HFF-Myc (cell line): ENCODE results near the gene SLC44A3.

Experiments used
- DNase-seq: peaks from one replicate; pipeline ENCODE4 v3.0.0-alpha.2; 2011; ENCODE audit warnings: low read depth; ENCODE audit errors: extremely low read depth
- H3K4me3 ChIP-seq: replicated peaks from 2 replicates; pipeline ENCODE4 v1.5.1; 2011; ENCODE audit warnings: low read depth, mild to moderate bottlenecking, control low read depth, low read length
- CTCF ChIP-seq: IDR thresholded peaks from 2 replicates; pipeline ENCODE4 v1.5.1; 2012; ENCODE audit warnings: mild to moderate bottlenecking, low read depth, low read length, control low read depth; ENCODE audit errors: missing control alignments

SLC44A3 gene

GRCh38 chr1:94798462-94798861 lies 21.7 kb upstream of the SLC44A3 start:
- H3K4me3 ChIP-seq, result no peak overlapping the region
- no peak for TF ChIP-seq CTCF
- DNase-seq, result no peak

- no peak overlapping the region for H3K4me3 ChIP-seq
- TF ChIP-seq CTCF, result no peak
- no peak for DNase-seq
These were observed 21.0 kb upstream of the SLC44A3 start for GRCh38 chr1:94799206-94799605.

- peak overlapping the region; percentile 15; the same call in 1 of the 2 replicates for H3K4me3 ChIP-seq
- DNase-seq, result peak; percentile 72
These were observed 18.1 kb upstream of the SLC44A3 start for GRCh38 chr1:94801919-94802546.

DNA sequence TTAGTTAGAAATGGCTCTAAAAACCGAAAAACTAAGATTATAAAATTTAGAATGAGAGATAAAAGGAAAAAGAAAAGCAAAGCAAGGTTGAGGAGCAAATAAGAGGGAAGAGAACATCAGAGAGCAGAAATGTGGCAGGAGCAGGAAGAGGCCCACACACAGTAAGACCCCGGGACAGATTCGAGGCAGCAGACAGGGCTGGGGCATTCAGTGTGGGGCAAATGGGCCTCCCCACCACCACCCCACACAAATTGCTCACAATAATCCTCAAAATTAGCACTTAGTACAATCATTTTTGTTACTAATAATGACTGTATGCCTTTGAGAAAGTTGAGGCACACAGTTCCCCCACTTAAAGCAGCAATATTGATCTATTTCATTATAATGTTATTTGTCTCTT lies 17.1 kb upstream of the SLC44A3 start:
- no peak for TF ChIP-seq CTCF
- H3K4me3 ChIP-seq, result no peak overlapping the region
- no peak for DNase-seq

More at GRCh38 chr1:94801919-94802546, 18.1 kb upstream of the SLC44A3 start:
- TF ChIP-seq CTCF, result peak; percentile 46

DNA sequence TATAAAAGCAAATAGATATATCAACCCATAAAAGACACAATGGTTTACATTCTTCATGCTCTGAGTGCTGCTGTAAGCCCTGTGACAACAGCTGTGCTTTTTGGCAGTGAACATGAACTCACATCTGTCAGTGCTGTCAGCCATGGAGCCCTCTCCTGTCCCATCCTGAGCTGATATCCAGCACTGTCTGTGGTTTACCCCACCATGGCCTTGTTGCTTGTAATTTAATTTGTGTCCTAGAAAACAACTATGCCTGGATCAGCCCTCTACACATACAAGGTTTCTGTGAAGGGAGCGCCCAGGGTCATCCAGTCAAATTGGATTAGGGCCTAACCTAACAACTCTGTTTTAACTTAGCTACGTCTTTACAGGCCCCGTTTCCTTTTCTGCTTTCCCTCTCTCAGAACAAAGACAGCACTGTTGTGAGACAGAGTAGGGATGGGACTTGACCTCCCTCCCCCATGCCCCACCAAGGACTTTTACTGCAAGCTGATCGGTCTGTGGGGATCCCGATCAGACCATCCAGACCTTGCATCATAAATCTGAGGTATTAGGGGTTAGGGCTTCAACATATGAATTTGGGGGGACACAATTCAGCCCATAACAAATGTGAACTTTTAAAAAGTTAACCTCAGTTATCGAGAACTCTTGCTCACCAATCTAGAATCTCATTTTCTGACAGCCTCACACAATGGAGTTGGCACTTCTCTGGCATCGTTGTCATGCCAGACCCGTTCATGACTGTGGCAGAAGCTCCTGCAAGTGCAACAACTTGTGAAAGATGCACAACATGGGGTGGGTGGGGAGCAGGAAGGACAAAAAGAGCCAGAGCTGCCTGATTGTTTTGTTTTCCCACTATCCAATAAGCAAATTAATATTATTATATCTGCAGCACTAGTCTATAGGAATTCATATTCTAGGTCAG lies 16.4 kb upstream of the SLC44A3 start:
- H3K4me3 ChIP-seq, result no peak overlapping the region
- no peak for DNase-seq
- no peak for TF ChIP-seq CTCF

DNA sequence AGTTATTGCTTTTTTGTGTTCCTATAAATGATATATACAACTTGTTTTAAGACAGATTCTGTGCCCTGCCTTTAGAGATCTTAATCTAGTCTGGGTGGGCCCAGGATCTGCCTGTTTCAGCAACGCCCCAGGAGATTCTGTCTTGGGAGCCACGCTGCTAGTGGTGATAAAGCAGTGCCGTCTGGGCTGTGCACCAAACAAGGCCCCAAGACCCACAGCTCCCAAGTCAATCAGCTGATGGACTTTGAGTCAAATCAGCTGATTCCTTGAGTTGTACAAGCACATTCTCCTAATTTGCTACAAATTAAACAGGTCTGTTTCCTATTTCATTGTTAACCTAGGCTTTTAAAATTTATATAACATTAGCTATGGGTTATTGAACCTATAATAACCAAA lies 15.7 kb upstream of the SLC44A3 start:
- no peak for DNase-seq
- H3K4me3 ChIP-seq, result no peak overlapping the region
- TF ChIP-seq CTCF, result no peak
